Hematopoietic multipotent progenitor cell treated with erythropoietin and hydrocortisone succinate and interleukin-3 and kit ligand, for 6 days (in vitro differentiated cells): ENCODE results near the gene TRMT6.

Experiments used
- DNase-seq: peaks from one replicate; pipeline ENCODE4 v3.0.0-alpha.2; 2015

The TRMT6 gene

GRCh38 chr20:5893621-5894020, 56.7 kb downstream of the TRMT6 start:
- DNase-seq: no peak

- no peak for DNase-seq
Observed at GRCh38 chr20:5893052-5893451, 57.3 kb downstream of the TRMT6 start.

- no peak for DNase-seq
Observed at GRCh38 chr20:5890773-5891441, 59.4 kb downstream of the TRMT6 start.

- peak; percentile 7 for DNase-seq
Observed at GRCh38 chr20:5888041-5888440, 62.3 kb downstream of the TRMT6 start.

GRCh38 chr20:5887386-5887785, 62.9 kb downstream of the TRMT6 start:
- DNase-seq: no peak
